ENCODE measurements around the gene SAMD4A.

- TF ChIP-seq EP300 (IDR thresholded peaks at IDR 0.05), result no peak
- no peak for TF ChIP-seq CTCF (IDR thresholded peaks at IDR 0.05)
These were observed 257.0 kb downstream of the SAMD4A start for GRCh38 chr14:54823757-54824549.

Data from tibial nerve (tissue), 4 donors.